HG03108 (cell line): ENCODE measurements around the gene CYP27C1.

Source experiments
- ATAC-seq: cut with Tn5 transposase; IDR thresholded peaks from one replicate; pipeline ENCODE4 v1.9.1; 2021; ENCODE audit warnings: moderate library complexity; ENCODE audit not compliant: unreplicated experiment

Gene CYP27C1

DNA sequence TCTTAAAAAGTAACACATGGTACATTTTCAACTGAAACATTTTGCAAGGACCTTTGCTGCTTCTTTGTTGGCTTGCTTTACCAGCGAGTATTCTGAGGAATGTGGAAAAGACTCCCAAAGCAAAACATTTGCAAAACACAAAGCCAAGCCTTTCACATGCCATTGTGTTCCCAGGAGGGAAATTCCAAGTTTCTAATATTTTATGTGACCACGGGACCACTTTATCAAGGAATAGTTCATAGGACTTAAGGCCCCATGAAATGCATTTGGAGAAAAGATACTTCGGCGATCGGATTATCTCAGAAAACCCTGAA lies 26.2 kb downstream of the CYP27C1 start:
- ATAC-seq: no peak

DNA sequence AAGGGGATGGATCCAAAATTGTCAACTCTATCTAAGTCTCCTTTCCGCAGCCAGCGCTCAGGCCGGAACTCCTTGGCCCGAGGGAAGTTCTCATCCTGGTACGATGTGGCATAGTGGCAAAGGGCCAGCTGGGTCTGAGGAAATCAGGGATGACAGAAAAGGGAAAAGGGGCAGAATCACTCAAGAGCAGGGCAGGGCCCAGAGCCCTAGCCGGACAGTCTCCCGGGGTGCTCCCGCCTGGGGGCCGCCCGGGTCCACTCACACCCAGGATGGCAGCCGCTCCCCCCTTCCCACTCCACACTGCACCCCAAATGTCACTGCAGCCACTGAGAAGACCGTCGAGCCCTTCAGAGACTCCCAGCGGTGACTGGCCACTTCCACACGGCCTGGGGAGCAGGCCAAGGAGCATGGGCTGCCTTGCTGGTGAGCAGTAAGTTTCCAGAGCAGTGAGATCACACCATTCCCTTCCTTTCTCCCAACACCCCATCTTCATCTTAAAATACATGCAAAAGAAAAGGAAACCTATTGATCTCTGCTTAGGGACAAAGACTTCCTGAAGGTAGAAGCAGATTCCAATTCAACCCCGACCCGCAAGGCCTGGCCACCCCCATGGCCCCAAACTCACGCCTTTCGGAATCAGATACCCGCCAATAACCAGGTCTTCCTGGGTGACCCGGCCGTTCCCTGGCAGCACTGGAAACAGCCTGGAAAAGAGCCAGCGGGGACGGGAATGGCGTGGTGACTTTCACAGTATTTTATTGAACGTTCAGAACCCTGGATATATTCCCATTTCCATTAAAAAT lies 26.7 kb downstream of the CYP27C1 start:
- ATAC-seq: no peak

- ATAC-seq: no peak
Observed at GRCh38 chr2:127191331-127192219, 28.5 kb downstream of the CYP27C1 start.

DNA sequence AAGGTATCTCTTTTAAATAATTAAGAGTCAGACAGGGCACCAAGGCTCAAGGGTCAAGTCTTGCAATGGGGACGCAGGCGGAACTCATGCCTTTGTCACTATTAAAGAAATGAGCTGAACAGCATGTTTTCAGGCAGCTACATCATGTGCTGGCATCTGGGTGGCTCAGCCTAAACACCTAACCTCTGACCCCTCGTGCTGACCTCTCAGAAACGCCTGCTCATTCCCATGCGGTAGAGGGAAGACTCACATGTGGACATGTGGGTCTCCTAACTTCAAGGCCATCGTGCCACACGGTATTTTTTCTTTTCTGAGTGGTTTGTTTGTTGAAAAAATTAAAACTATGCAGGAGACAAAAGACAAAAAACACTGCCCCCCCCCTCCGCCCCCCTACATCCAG lies 31.3 kb downstream of the CYP27C1 start:
- no peak for ATAC-seq

DNA sequence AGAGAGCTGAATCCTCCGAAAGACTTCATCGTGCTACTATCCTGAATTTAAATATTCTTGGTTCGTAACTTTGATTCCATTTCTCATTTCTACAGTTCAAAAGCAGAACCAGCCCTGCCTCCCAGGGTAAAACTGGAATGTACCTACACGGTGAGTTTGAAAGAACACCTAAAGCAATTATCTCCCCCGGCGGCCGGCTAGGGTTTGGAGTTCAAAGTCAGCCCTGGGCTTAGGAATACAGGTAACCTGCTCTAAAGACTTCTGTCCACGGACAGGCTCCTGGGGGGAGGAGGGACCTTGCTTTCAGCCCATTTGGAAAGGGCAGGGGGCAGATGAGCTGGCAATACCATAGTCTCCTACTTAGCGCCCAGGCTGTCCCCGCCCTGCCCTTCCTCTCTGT lies 32.3 kb downstream of the CYP27C1 start:
- no peak for ATAC-seq

- no peak for ATAC-seq
Observed at GRCh38 chr2:127187081-127187775, 32.9 kb downstream of the CYP27C1 start.

DNA sequence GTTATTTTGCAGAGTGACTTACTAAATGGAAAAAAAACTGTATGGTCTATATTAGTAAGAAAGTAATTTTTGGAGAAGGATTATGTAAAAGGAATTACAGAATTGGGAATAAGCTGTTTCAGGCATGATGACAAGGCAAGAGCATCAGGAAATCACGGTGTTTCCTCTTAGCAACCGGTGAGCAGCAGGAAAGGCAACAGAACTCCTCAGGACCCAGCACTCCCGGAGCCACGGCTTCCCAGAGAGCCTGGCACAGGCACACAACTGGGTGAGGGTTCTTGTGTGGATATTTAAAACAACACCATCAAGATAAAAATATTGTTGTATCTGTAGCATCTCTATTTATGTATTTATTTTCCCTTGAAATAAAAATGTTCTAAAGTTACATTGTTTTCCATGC lies 34.4 kb downstream of the CYP27C1 start:
- ATAC-seq: no peak

- no peak for ATAC-seq
Observed at GRCh38 chr2:127185093-127185492, 35.0 kb downstream of the CYP27C1 start.

- ATAC-seq: no peak
Observed at GRCh38 chr2:127183771-127184170, 36.3 kb downstream of the CYP27C1 start.

DNA sequence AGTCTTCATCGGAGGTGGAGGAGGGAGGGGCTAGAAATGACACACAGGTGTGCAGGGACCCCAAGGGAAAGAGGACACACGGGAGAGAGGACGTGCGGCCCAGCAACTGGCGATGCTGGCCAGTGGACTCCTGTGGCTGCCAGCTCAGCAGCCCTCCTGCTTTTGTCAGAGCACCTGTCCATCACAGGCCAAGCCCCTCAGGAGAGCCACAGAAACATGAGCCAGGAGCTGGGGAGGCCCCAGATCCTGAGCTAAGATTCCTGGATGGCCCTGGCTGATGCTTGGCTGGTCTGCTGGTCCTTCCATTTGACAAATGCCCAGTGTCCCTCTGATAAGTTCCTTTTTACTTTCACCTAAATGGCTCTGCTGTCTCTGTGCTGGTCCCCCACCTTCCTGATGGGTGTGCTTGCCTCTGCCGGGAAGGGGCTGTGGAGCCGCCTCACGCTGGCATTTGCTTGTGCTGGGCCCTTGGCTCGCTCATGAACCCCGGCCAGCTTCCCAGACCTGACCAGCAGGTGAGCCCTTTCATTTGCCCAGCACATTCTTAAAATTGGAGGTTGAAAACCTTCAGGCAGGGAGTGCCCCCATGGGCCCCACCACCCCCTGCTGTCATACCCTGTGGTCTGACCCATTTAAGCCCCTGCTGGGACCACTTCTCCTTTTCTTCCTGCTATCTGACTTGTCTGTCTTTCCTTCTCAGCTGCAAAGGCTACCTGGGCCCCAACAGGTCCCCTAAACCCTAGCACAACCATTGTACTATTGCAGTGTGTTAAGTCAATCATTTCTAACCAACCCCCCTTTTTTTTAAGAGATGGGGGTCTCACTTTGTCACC lies 37.3 kb downstream of the CYP27C1 start:
- ATAC-seq: no peak

DNA sequence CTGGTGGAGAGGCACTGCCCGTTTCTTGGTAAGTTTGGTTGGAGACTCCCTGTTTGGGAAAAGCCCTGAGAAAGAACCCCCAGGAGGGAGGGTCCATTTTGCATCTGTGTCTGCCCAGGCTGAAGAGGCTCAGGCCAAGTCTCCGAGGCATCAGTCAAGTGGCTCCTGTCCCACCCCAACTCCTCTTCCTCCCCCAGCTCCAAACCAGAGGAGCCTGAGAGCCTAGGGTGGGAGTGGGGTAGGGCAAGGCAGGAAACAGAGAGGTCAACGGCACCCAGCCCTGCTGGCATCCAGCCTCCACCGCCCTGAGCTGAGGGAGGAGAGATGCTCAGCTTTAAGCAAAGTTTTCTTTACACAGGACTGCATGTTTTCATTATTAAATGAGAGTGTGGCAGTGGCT lies 38.2 kb downstream of the CYP27C1 start:
- ATAC-seq: no peak

DNA sequence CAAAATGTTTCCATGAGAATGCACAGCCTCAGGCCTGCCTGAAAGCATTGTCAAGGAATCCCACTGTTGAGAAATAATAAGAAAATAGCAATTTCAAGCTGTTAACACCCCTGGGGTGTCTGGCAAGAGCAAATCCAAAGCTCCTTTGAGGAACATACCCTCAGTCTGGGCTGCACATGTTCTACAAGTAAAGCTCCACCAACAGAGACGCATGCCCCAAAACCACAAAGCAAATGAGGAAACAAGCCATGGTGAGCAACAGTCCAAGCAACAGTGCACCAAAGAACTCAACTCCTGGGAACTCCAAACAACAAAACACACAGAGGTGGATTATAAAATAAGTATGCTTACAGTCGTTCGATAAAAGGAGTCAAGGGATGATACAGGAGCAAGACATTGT lies 40.3 kb downstream of the CYP27C1 start:
- ATAC-seq: no peak

DNA sequence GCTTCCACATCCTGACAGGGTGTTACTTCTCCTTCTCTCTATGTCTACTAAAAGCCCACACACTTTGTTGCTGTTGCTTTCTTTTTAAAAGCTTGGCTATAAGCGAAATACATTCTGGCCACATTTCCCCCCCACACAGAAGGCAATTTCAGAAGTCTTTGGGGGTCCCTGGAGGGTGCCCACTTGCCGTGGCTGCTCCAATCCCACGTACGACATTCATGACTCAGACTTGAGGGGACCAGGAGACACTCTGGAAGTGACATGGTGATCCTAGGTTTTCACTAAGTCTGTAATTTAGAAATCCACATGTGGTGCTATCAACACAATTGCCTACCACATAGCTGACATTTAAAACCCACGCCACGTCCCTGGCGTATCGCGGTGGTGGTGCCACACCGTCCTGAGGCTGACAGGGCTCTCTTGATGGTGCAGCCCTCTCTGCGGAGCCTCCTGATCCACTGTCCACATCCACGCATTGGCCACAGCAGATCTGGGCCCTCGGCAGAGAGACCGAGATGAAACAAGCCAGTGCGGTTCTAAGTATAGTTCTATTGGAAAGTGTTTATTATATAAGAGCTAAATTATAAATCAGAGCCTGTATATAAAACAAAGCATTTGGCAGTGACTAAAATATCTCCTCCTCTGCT lies 42.4 kb downstream of the CYP27C1 start:
- no peak for ATAC-seq

DNA sequence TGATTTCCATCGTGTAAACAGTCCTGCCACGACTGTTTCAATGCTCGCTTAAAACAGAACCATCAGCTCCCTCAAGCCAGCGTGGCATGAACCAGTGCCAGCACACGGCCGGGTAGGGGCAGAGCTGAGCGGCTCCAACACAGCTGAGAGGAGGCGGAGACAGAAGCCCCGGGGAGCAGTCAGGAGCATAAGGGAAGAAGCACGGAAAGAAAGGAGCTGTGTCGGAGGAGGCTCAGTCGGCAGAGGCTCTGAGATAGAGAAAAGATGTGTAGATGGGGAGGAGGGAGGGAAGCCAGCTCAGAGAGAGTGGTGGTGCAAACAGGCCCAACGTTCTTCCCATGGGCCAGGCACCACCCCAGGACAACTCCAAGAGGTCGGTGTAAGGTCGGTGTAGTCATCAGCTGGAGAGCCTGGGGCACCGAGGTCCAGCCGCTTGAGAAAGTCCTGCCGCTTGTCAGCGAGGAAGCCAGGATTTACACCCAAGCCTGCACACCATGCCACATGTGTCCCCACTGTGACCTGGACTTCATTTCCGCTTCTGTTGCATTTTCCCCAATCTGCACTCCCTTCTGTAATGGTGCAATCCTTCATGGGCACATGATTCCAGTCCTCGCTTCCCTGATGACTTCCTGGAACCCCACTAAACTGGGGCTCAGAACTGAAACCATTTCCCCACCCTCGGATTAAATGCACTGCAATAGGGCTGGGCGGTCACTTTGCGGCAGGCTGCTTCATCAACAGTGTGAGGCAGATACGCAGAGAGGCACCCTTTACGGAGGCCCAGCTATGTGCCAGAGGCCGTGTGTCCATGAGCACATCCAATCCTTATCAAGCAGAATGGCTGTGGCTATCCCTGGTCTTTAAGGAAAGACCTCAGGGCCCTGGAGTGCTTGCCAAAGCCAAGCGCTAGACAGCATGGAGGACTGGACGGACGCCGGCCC lies 43.5 kb downstream of the CYP27C1 start:
- ATAC-seq: no peak

DNA sequence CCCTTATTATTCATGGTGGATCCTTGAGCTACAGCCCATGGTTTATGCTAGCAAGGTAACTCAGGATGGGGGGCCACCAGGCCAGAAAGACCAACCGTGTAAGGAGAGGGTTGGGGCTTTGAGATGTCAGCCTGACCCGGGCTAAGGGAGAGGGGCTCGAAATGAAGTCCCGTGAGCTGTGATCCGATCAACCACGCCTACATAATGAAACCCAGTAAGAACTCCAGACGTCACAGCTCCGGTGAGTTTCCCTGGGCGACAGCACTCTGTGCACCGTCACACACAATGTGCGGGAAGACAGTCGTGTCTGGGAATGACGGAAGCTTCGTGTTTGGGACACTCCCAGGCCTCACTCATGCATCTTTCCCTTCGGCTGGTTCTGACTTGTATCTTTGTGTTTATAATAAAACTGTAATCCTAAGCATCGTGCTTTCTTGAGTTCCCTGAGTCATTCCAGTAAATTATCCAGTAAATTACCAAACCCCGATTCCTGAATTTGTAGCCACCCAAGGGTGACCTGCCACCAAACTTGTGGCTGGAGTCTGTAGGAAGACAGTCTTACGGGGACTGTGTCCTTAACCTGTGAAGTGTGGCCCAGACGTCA lies 44.2 kb downstream of the CYP27C1 start:
- ATAC-seq: no peak

GRCh38 chr2:127175041-127175721 lies 44.9 kb downstream of the CYP27C1 start:
- no peak for ATAC-seq

GRCh38 chr2:127174640-127175039 lies 45.5 kb downstream of the CYP27C1 start:
- no peak for ATAC-seq

DNA sequence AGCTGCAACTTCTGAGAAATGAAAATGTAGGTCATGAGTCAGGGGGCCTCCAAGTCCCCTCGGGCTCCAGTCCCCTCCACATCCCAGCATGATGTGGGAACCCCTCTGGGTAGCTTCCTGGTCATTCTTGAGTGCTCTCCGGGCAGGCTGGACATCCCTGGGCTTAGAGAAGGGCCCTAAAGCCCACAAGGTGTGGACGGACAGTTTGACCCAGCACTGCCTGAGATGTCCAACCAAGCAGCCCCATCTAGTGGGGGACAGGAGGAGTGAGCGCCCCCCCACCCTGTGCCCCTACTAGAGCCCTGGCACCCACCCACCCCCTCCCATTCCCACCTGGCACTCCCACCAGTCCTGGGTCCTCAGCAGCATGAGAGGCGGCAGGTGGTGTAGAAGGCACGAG lies 46.0 kb downstream of the CYP27C1 start:
- ATAC-seq: no peak
